ENCODE measurements around the gene SORCS1. TPM values are rescaled to one million over a fixed set of nuclear protein-coding genes. Genes with fewer than 3 reads are reported as not detected.

Gene SORCS1
- total RNA-seq, 2 donors from 2014 or later, result not detected

GRCh38 chr10:106764360-106764759 lies 400.1 kb downstream of the SORCS1 start:
- ATAC-seq (no peak), DNase-seq (no peak)
- no peaks in the 10 kb centered on the region for H3K4me1 Mint-ChIP-seq
- no peak overlapping the region for H3K27ac Mint-ChIP-seq
- no peak overlapping the region for H3K4me3 Mint-ChIP-seq
- no peaks in the 10 kb centered on the region for H3K36me3 Mint-ChIP-seq (ENCODE audit: low read depth)
- no peaks in the 10 kb centered on the region for H3K9me3 ChIP-seq (ENCODE audit: control insufficient read depth, low read length, poor library complexity, severe bottlenecking)
- H3K27me3 Mint-ChIP-seq, result no peaks in the 10 kb centered on the region

- Mint-ChIP-seq H3K4me1 (no peaks in the 10 kb centered on the region), H3K27ac (no peak overlapping the region), H3K36me3 (ENCODE audit: low read depth) (no peaks in the 10 kb centered on the region), H3K4me3 (no peak overlapping the region), H3K27me3 (no peaks in the 10 kb centered on the region)
- DNase-seq, result no peak
- no peaks in the 10 kb centered on the region for H3K9me3 ChIP-seq (ENCODE audit: control insufficient read depth, low read length, poor library complexity, severe bottlenecking)
- no peak for ATAC-seq
Observed at GRCh38 chr10:106761906-106762305, 402.6 kb downstream of the SORCS1 start.

GRCh38 chr10:106757521-106757920 lies 407.0 kb downstream of the SORCS1 start:
- Mint-ChIP-seq H3K4me3 (no peak overlapping the region), H3K36me3 (ENCODE audit: low read depth) (no peaks in the 10 kb centered on the region), H3K27ac (no peak overlapping the region), H3K4me1 (no peaks in the 10 kb centered on the region), H3K27me3 (no peaks in the 10 kb centered on the region)
- DNase-seq (no peak), ATAC-seq (no peak)
- H3K9me3 ChIP-seq (ENCODE audit: control insufficient read depth, low read length, poor library complexity, severe bottlenecking), result no peaks in the 10 kb centered on the region

GRCh38 chr10:106751091-106751490 lies 413.4 kb downstream of the SORCS1 start:
- DNase-seq, result no peak
- H3K4me3 Mint-ChIP-seq, result no peak overlapping the region
- no peaks in the 10 kb centered on the region for H3K9me3 ChIP-seq (ENCODE audit: control insufficient read depth, low read length, poor library complexity, severe bottlenecking)
- no peaks in the 10 kb centered on the region for H3K27me3 Mint-ChIP-seq
- no peaks in the 10 kb centered on the region for H3K4me1 Mint-ChIP-seq
- ATAC-seq, result no peak
- H3K27ac Mint-ChIP-seq, result no peak overlapping the region
- H3K36me3 Mint-ChIP-seq (ENCODE audit: low read depth), result no peaks in the 10 kb centered on the region

GRCh38 chr10:106746868-106747267 lies 417.6 kb downstream of the SORCS1 start:
- no peaks in the 10 kb centered on the region for H3K36me3 Mint-ChIP-seq (ENCODE audit: low read depth)
- no peak overlapping the region for H3K4me3 Mint-ChIP-seq
- H3K4me1 Mint-ChIP-seq, result no peaks in the 10 kb centered on the region
- no peaks in the 10 kb centered on the region for H3K27me3 Mint-ChIP-seq
- no peak for ATAC-seq
- no peak for DNase-seq
- no peaks in the 10 kb centered on the region for H3K9me3 ChIP-seq (ENCODE audit: control insufficient read depth, low read length, poor library complexity, severe bottlenecking)
- H3K27ac Mint-ChIP-seq, result no peak overlapping the region

GRCh38 chr10:106741006-106741530 lies 423.4 kb downstream of the SORCS1 start:
- no peak for DNase-seq
- ATAC-seq, result no peak
- no peaks in the 10 kb centered on the region for H3K36me3 Mint-ChIP-seq (ENCODE audit: low read depth)

GRCh38 chr10:106740071-106740470 lies 424.4 kb downstream of the SORCS1 start:
- H3K36me3 Mint-ChIP-seq (ENCODE audit: low read depth), result no peaks in the 10 kb centered on the region
- no peaks in the 10 kb centered on the region for H3K9me3 ChIP-seq (ENCODE audit: control insufficient read depth, low read length, poor library complexity, severe bottlenecking)
- H3K27me3 Mint-ChIP-seq, result no peaks in the 10 kb centered on the region
- no peak overlapping the region for H3K4me3 Mint-ChIP-seq
- ATAC-seq (no peak), DNase-seq (no peak)
- no peaks in the 10 kb centered on the region for H3K4me1 Mint-ChIP-seq
- H3K27ac Mint-ChIP-seq, result no peak overlapping the region

More at GRCh38 chr10:106741006-106741530, 423.4 kb downstream of the SORCS1 start:
- H3K9me3 ChIP-seq (ENCODE audit: control insufficient read depth, low read length, poor library complexity, severe bottlenecking), result no peaks in the 10 kb centered on the region
- Mint-ChIP-seq H3K27me3 (no peaks in the 10 kb centered on the region), H3K4me1 (no peaks in the 10 kb centered on the region), H3K27ac (no peak overlapping the region), H3K4me3 (no peak overlapping the region)

GRCh38 chr10:106734220-106734619 lies 430.3 kb downstream of the SORCS1 start:
- Mint-ChIP-seq H3K27me3 (no peaks in the 10 kb centered on the region), H3K4me3 (no peak overlapping the region), H3K4me1 (no peaks in the 10 kb centered on the region), H3K36me3 (ENCODE audit: low read depth) (no peaks in the 10 kb centered on the region), H3K27ac (no peak overlapping the region)
- ATAC-seq (no peak), DNase-seq (no peak)
- no peaks in the 10 kb centered on the region for H3K9me3 ChIP-seq (ENCODE audit: control insufficient read depth, low read length, poor library complexity, severe bottlenecking)

- no peaks in the 10 kb centered on the region for H3K9me3 ChIP-seq (ENCODE audit: control insufficient read depth, low read length, poor library complexity, severe bottlenecking)
- Mint-ChIP-seq H3K36me3 (ENCODE audit: low read depth) (peaks cover 2% of the 10 kb centered on the region), H3K27ac (no peak overlapping the region), H3K4me1 (no peaks in the 10 kb centered on the region), H3K4me3 (no peak overlapping the region), H3K27me3 (no peaks in the 10 kb centered on the region)
- DNase-seq (no peak), ATAC-seq (no peak)
Observed at GRCh38 chr10:106728232-106728631, 436.3 kb downstream of the SORCS1 start.

GRCh38 chr10:106727170-106727569 lies 437.3 kb downstream of the SORCS1 start:
- H3K27ac Mint-ChIP-seq, result no peak overlapping the region
- H3K4me1 Mint-ChIP-seq, result no peaks in the 10 kb centered on the region
- no peaks in the 10 kb centered on the region for H3K9me3 ChIP-seq (ENCODE audit: control insufficient read depth, low read length, poor library complexity, severe bottlenecking)
- ATAC-seq (no peak), DNase-seq (no peak)
- H3K4me3 Mint-ChIP-seq, result no peak overlapping the region
- H3K27me3 Mint-ChIP-seq, result no peaks in the 10 kb centered on the region
- H3K36me3 Mint-ChIP-seq (ENCODE audit: low read depth), result peaks cover 2% of the 10 kb centered on the region

- no peak overlapping the region for H3K27ac Mint-ChIP-seq
- peaks cover 2% of the 10 kb centered on the region for H3K36me3 Mint-ChIP-seq (ENCODE audit: low read depth)
- DNase-seq (no peak), ATAC-seq (no peak)
- no peaks in the 10 kb centered on the region for H3K27me3 Mint-ChIP-seq
- H3K4me3 Mint-ChIP-seq, result no peak overlapping the region
- H3K4me1 Mint-ChIP-seq, result no peaks in the 10 kb centered on the region
- no peaks in the 10 kb centered on the region for H3K9me3 ChIP-seq (ENCODE audit: control insufficient read depth, low read length, poor library complexity, severe bottlenecking)
Observed at GRCh38 chr10:106722524-106722923, 442.0 kb downstream of the SORCS1 start.

GRCh38 chr10:106720683-106721082 lies 443.8 kb downstream of the SORCS1 start:
- Mint-ChIP-seq H3K27me3 (no peaks in the 10 kb centered on the region), H3K36me3 (ENCODE audit: low read depth) (peaks cover 2% of the 10 kb centered on the region), H3K4me1 (no peaks in the 10 kb centered on the region), H3K4me3 (no peak overlapping the region), H3K27ac (no peak overlapping the region)
- ATAC-seq (no peak), DNase-seq (no peak)
- no peaks in the 10 kb centered on the region for H3K9me3 ChIP-seq (ENCODE audit: control insufficient read depth, low read length, poor library complexity, severe bottlenecking)

- DNase-seq (no peak), ATAC-seq (no peak)
- Mint-ChIP-seq H3K4me1 (no peaks in the 10 kb centered on the region), H3K36me3 (ENCODE audit: low read depth) (no peaks in the 10 kb centered on the region), H3K4me3 (no peak overlapping the region), H3K27me3 (no peaks in the 10 kb centered on the region), H3K27ac (no peak overlapping the region)
- no peaks in the 10 kb centered on the region for H3K9me3 ChIP-seq (ENCODE audit: control insufficient read depth, low read length, poor library complexity, severe bottlenecking)
Observed at GRCh38 chr10:106716381-106716780, 448.1 kb downstream of the SORCS1 start.

GRCh38 chr10:106714734-106715555 lies 449.6 kb downstream of the SORCS1 start:
- Mint-ChIP-seq H3K27ac (no peak overlapping the region), H3K4me1 (no peaks in the 10 kb centered on the region), H3K36me3 (ENCODE audit: low read depth) (no peaks in the 10 kb centered on the region), H3K4me3 (no peak overlapping the region), H3K27me3 (no peaks in the 10 kb centered on the region)
- no peaks in the 10 kb centered on the region for H3K9me3 ChIP-seq (ENCODE audit: control insufficient read depth, low read length, poor library complexity, severe bottlenecking)
- no peak for DNase-seq
- ATAC-seq, result no peak
